Psoas muscle (tissue), 8 donors: ENCODE measurements around the gene WDR41. TPM values are rescaled to one million over a fixed set of nuclear protein-coding genes. Genes with fewer than 3 reads are reported as not detected.

ENCODE experiments used
- ATAC-seq, 4 donors: fragments of 200-7000 bp; cut with Tn5 transposase; one replicate each; pipeline ENCODE4 v1.9.1; 2020; ENCODE audit warnings: moderate library complexity in 3 of 4, mild to moderate bottlenecking in 2 of 4
- DNase-seq, 2 donors: peaks; one replicate each; pipeline ENCODE4 v3.0.0-alpha.2; 2020
- H3K27ac ChIP-seq: fragments of 200-600 bp; one replicate; pipeline ENCODE4 v1.8.0; 2022
- H3K27me3 ChIP-seq, 3 donors: fragments of 200-600 bp in 1 of 3; one replicate each; pipeline versions ENCODE4 v1.6.1 to v1.8.0; 2013 to 2022; ENCODE audit warnings: low read length in 2 of 3, mild to moderate bottlenecking in 2 of 3, moderate library complexity in 1 of 3; ENCODE audit not compliant: insufficient read depth in 3 of 3
- H3K36me3 ChIP-seq, 2 donors: fragments of 200-600 bp in 1 of 2; one replicate each; pipeline versions ENCODE4 v1.6.1 to v1.8.0; 2013 to 2022; ENCODE audit warnings: low read depth in 1 of 2, mild to moderate bottlenecking in 1 of 2, moderate library complexity in 1 of 2; ENCODE audit not compliant: insufficient read depth in 1 of 2
- H3K4me1 ChIP-seq: fragments of 200-600 bp; one replicate; pipeline ENCODE4 v1.8.0; 2022
- H3K4me3 ChIP-seq: fragments of 200-600 bp; one replicate; pipeline ENCODE4 v1.8.0; 2022; ENCODE audit warnings: mild to moderate bottlenecking
- H3K9me3 ChIP-seq: fragments of 200-600 bp; one replicate; pipeline ENCODE4 v1.8.0; 2022
- CTCF ChIP-seq: fragments of 200-600 bp; IDR thresholded peaks from one replicate; pipeline ENCODE4 v1.8.0; 2022; ENCODE audit warnings: antibody characterized with exemption
- WGBS, 3 donors: extraction: QIAGEN DNeasy Blood & Tissue Kit; methylation state at CpG; one replicate each; pipeline versions ENCODE4 v1.1.6 to v1.1.7; 2013; 5-methylcytosine and 5-hydroxymethylcytosine counted together
- intact Hi-C, 2 donors: fragments of 100-400 bp; cut with DNase I; formaldehyde crosslinking; loops; one replicate each; pipeline versions ENCODE4 v1.11.0 to v1.14.2; 2022
- polyA plus RNA-seq, 3 donors: library from polyadenylated mRNA; stranded (reverse); fragments of 200-250 nt; gene quantifications; one replicate each; pipeline ENCODE4 v1.2.3, GENCODE V29; 2013
- total RNA-seq, 4 donors: library from RNA; stranded (reverse); fragmentation: NEBNext Ultra II Directional in 2 of 4; extraction: Animal tissue kit (Norgen Biotek cat#: 25700) in 2 of 4; gene quantifications; one replicate each; pipeline versions ENCODE4 v1.2.1 to v1.2.4, GENCODE V29; 2021 to 2023
- donor health status: healthy with polysubstance abuse.
- donor health status: DM: no; HTN: no; CAD: no; lungs with moderate emphysema.
- donor health status: Bipolar disorder and iron deficiency.
- donor health status: healthy.
- donor health status: DM: yes; HTN: yes; CAD: no.
- donor health status: DM: no; HTN: no; CAD: no.
- donor health status: DM: no; HTN: no; CAD: no.
- donor health status: DM: yes; HTN: yes; CAD: no.

The WDR41 gene
- total and polyA plus RNA-seq, 7 donors, result 17.1 to 32.2 (median 26.6) TPM

- ATAC-seq, result no peak
- 74 to 80% (median 74%) methylated on average over 10 of the region's 10 CpGs for WGBS, 3 donors
- H3K4me3 ChIP-seq, result no peak overlapping the region
Measured at GRCh38 chr5:77409870-77410621, 82.1 kb downstream of the WDR41 start.

GRCh38 chr5:77407152-77407551 is 85.0 kb downstream of the WDR41 start:
- Histone ChIP-seq H3K27ac (no peak overlapping the region), H3K4me1 (no peaks in the 10 kb centered on the region), H3K4me3 (no peak overlapping the region), H3K27me3 (peaks cover 0 to 3% (median 0%) of the 10 kb centered on the region in 3 donors), H3K36me3 (no peaks in the 10 kb centered on the region), H3K9me3 (no peaks in the 10 kb centered on the region)
- WGBS, 3 donors, result 92 to 93% (median 93%) methylated on average over 10 of the region's 10 CpGs
- no peak for TF ChIP-seq CTCF
- intact Hi-C loops, result no loop called here
- DNase-seq (no peak), ATAC-seq (no peak)

More at GRCh38 chr5:77409870-77410621, 82.1 kb downstream of the WDR41 start:
- Histone ChIP-seq H3K4me1 (no peaks in the 10 kb centered on the region), H3K27me3 (peaks cover 0 to 3% (median 0%) of the 10 kb centered on the region in 3 donors), H3K9me3 (no peaks in the 10 kb centered on the region), H3K36me3 (no peaks in the 10 kb centered on the region), H3K27ac (no peak overlapping the region)
- intact Hi-C loops, result no loop called here
- no peak for TF ChIP-seq CTCF
- no peak for DNase-seq

- Histone ChIP-seq H3K27ac (no peak overlapping the region), H3K4me1 (no peaks in the 10 kb centered on the region), H3K36me3 (no peaks in the 10 kb centered on the region), H3K27me3 (peaks cover 0 to 3% (median 0%) of the 10 kb centered on the region in 3 donors), H3K4me3 (no peak overlapping the region), H3K9me3 (no peaks in the 10 kb centered on the region)
- ATAC-seq (no peak), DNase-seq (no peak)
- TF ChIP-seq CTCF, result no peak
- intact Hi-C loops, result no loop called here
- WGBS, 3 donors, result 35 to 45% (median 36%) methylated on average over 6 of the region's 6 CpGs
Measured at GRCh38 chr5:77402796-77403195, 89.3 kb downstream of the WDR41 start.

GRCh38 chr5:77400645-77401044 is 91.5 kb downstream of the WDR41 start:
- TF ChIP-seq CTCF, result no peak
- no peak overlapping the region for H3K4me3 ChIP-seq
- no peaks in the 10 kb centered on the region for H3K4me1 ChIP-seq
- intact Hi-C loops, result no loop called here
- DNase-seq (no peak), ATAC-seq (no peak)
- H3K27me3 ChIP-seq, result peaks cover 0 to 3% (median 0%) of the 10 kb centered on the region in 3 donors
- 87 to 97% (median 88%) methylated on average over 1 of the region's 1 CpG for WGBS, 3 donors
- no peaks in the 10 kb centered on the region for H3K9me3 ChIP-seq
- H3K36me3 ChIP-seq, result no peaks in the 10 kb centered on the region
- H3K27ac ChIP-seq, result no peak overlapping the region

- Histone ChIP-seq H3K9me3 (no peaks in the 10 kb centered on the region), H3K27me3 (no peaks in the 10 kb centered on the region), H3K27ac (no peak overlapping the region), H3K4me1 (no peaks in the 10 kb centered on the region), H3K4me3 (no peak overlapping the region), H3K36me3 (no peaks in the 10 kb centered on the region)
- WGBS, 3 donors, result 80 to 86% (median 81%) methylated on average over 8 of the region's 8 CpGs
- ATAC-seq (no peak), DNase-seq (no peak)
- intact Hi-C loops, result no loop called here
- no peak for TF ChIP-seq CTCF
Measured at GRCh38 chr5:77398896-77399295, 93.2 kb downstream of the WDR41 start.
